Neural cell (in vitro differentiated cells): Measurements from ENCODE around the gene TENM3. TPM values are rescaled to one million over a fixed set of nuclear protein-coding genes. Genes with fewer than 3 reads are reported as not detected.

Source experiments
- H2AFZ ChIP-seq: fragments of 200-600, 300-800 bp; sonication (generic), shearing (Covaris generic); 2 replicates; pipeline ENCODE4 v1.6.0; 2014; ENCODE audit warnings: low read depth, mild to moderate bottlenecking, antibody characterized with exemption, low read length, moderate library complexity
- H3F3A ChIP-seq: fragments of 200-600 bp; shearing (Covaris generic); 2 replicates; pipeline ENCODE4 v1.6.1; 2016; ENCODE audit warnings: mild to moderate bottlenecking, moderate library complexity, mixed read lengths, antibody characterized with exemption, low read length; ENCODE audit not compliant: insufficient read depth, poor library complexity, severe bottlenecking
- H3K27ac ChIP-seq: fragments of 200-600, 300-800 bp; sonication (generic), shearing (Covaris generic); 2 replicates; pipeline ENCODE4 v1.5.1; 2014; ENCODE audit warnings: mild to moderate bottlenecking, low read length, moderate library complexity
- H3K27me3 ChIP-seq: fragments of 300-800, 200-600 bp; sonication (generic), shearing (Covaris generic); 2 replicates; pipeline ENCODE4 v1.6.0; 2014; ENCODE audit warnings: mild to moderate bottlenecking, low read depth, low read length, moderate library complexity; ENCODE audit not compliant: insufficient read depth
- H3K36me3 ChIP-seq: fragments of 300-800, 200-600 bp; sonication (generic), shearing (Covaris generic); 2 replicates; pipeline ENCODE4 v1.5.1; 2014; ENCODE audit warnings: mild to moderate bottlenecking, antibody characterized with exemption, low read length, moderate library complexity; ENCODE audit not compliant: insufficient read depth
- H3K4me2 ChIP-seq: fragments of 300-800, 200-600 bp; sonication (generic), shearing (Covaris generic); 2 replicates; pipeline ENCODE4 v1.6.0; 2014; ENCODE audit warnings: mild to moderate bottlenecking, low read length
- H3K4me3 ChIP-seq: fragments of 300-800, 200-600 bp; sonication (generic), shearing (Covaris generic); 2 replicates; pipeline ENCODE4 v1.5.1; 2014; ENCODE audit warnings: mild to moderate bottlenecking, low read length, moderate library complexity
- H3K79me2 ChIP-seq: fragments of 200-600 bp; shearing (Covaris generic); replicated peaks from 2 replicates; pipeline ENCODE4 v1.6.0; 2014; ENCODE audit warnings: mild to moderate bottlenecking, low read length, moderate library complexity; ENCODE audit not compliant: insufficient read depth
- H3K9ac ChIP-seq: fragments of 300-800, 200-600 bp; sonication (generic), shearing (Covaris generic); 2 replicates; pipeline ENCODE4 v1.6.1; 2016; ENCODE audit warnings: mild to moderate bottlenecking, low read length, mixed read lengths
- H3K9me2 ChIP-seq: fragments of 200-600 bp; shearing (Covaris generic); 2 replicates; pipeline ENCODE4 v1.6.1; 2016; ENCODE audit warnings: mild to moderate bottlenecking, low read length, mixed read lengths; ENCODE audit not compliant: insufficient read depth
- H3K9me3 ChIP-seq: fragments of 200-600, 300-800 bp; sonication (generic), shearing (Covaris generic); 2 replicates; pipeline ENCODE4 v1.6.1; 2016; ENCODE audit warnings: mild to moderate bottlenecking, mixed run types, low read length, moderate library complexity, mixed read lengths
- H4K20me1 ChIP-seq: fragments of 200-600 bp; shearing (Covaris generic); 2 replicates; pipeline ENCODE4 v1.6.1; 2016; ENCODE audit warnings: mild to moderate bottlenecking, mixed run types; ENCODE audit not compliant: insufficient read depth
- EP300 ChIP-seq: fragments of 450-650 bp; conservative IDR thresholded peaks from 2 replicates; pipeline ENCODE4 v1.6.1; 2014; ENCODE audit warnings: antibody characterized with exemption, mild to moderate bottlenecking, moderate library complexity; ENCODE audit not compliant: poor library complexity, severe bottlenecking
- EZH2 ChIP-seq: fragments of 200-600, 300-800 bp; shearing (Covaris generic), sonication (generic); IDR thresholded peaks from 2 replicates; pipeline ENCODE4 v1.6.1; 2014; ENCODE audit warnings: antibody characterized with exemption, low read length, borderline replicate concordance, mild to moderate bottlenecking; ENCODE audit not compliant: insufficient read depth, poor library complexity, severe bottlenecking
- MXI1 ChIP-seq: fragments of 450-650 bp; conservative IDR thresholded peaks from 2 replicates; pipeline ENCODE4 v1.6.1; 2014; ENCODE audit warnings: antibody characterized with exemption, mild to moderate bottlenecking; ENCODE audit not compliant: poor library complexity, severe bottlenecking
- POLR2AphosphoS5 ChIP-seq: IDR thresholded peaks from 2 replicates; pipeline ENCODE4 v1.6.1; 2012
- REST ChIP-seq: IDR thresholded peaks from 2 replicates; pipeline ENCODE4 v1.6.1; 2012; ENCODE audit warnings: borderline replicate concordance
- SMC3 ChIP-seq: fragments of 450-650 bp; conservative IDR thresholded peaks from 2 replicates; pipeline ENCODE4 v1.6.1; 2014; ENCODE audit warnings: antibody characterized with exemption, mild to moderate bottlenecking, moderate library complexity; ENCODE audit not compliant: poor library complexity
- TAF1 ChIP-seq: IDR thresholded peaks from 2 replicates; pipeline ENCODE4 v1.6.1; 2012; ENCODE audit warnings: low read depth
- polyA plus RNA-seq: library from polyadenylated mRNA; depleted of rRNA; stranded (reverse); fragments of >200 nt; gene quantifications from 2 replicates; pipeline ENCODE4 v1.2.3, GENCODE V29; 2014

TENM3 gene
- polyA plus RNA-seq, 1 donor from 2014 or later, result 7.3 TPM

GRCh38 chr4:182257016-182257415, 13.8 kb downstream of the TENM3 start:
- TF ChIP-seq SMC3, result no peak
- no peak for TF ChIP-seq REST
- Histone ChIP-seq H3K79me2 (no peaks in the 10 kb centered on the region), H3K4me2 (no peak overlapping the region)

GRCh38 chr4:182257503-182257902, 14.3 kb downstream of the TENM3 start:
- Histone ChIP-seq H4K20me1 (no peaks in the 10 kb centered on the region), H3K9me3 (no peaks in the 10 kb centered on the region), H3F3A (no peaks in the 10 kb centered on the region), H3K79me2 (no peaks in the 10 kb centered on the region), H3K4me2 (no peak overlapping the region), H2AFZ (no peak overlapping the region), H3K27me3 (no peaks in the 10 kb centered on the region), H3K9me2 (no peaks in the 10 kb centered on the region), H3K4me3 (no peak overlapping the region), H3K9ac (no peak overlapping the region), H3K27ac (no peak overlapping the region), H3K36me3 (no peaks in the 10 kb centered on the region)
- TF ChIP-seq POLR2AphosphoS5, result no peak
- no peak for TF ChIP-seq REST
- TF ChIP-seq MXI1, result no peak
- no peak for TF ChIP-seq EP300
- no peak for TF ChIP-seq EZH2
- no peak for TF ChIP-seq SMC3
- TF ChIP-seq TAF1, result no peak

More at GRCh38 chr4:182257016-182257415, 13.8 kb downstream of the TENM3 start:
- Histone ChIP-seq H3K27ac (no peak overlapping the region), H3K9me3 (no peaks in the 10 kb centered on the region), H3K4me3 (no peak overlapping the region), H4K20me1 (no peaks in the 10 kb centered on the region), H3K9me2 (no peaks in the 10 kb centered on the region), H3K36me3 (no peaks in the 10 kb centered on the region), H3F3A (no peaks in the 10 kb centered on the region), H3K9ac (no peak overlapping the region), H3K27me3 (no peaks in the 10 kb centered on the region), H2AFZ (no peak overlapping the region)
